Measurements from ENCODE around the gene GOLGA6C.
"Not testable (repeated sequence)": the region's sequence is repeated elsewhere in the genome, so short reads cannot be mapped to it uniquely, and the experiment has no call there.

GOLGA6C gene

DNA sequence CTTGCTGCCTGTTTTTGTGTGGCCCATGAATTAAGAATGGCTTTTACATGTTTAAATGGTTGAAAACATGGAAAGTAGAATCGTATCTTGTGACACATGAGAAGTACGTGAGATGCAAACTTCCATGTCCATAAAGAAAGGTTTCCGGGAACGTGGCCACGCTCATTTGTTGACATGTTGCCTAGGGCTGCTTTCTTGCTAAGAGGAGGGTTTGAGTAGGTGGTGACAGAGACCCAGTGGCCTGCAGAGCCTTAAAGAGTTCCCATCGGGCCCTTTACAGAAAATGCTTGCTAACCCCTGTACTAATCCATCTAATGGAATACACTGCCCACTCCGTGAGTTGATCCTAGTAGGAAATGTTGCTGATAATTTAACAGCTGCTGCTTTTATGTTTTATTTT, 31.0 kb upstream of the GOLGA6C start:
- not testable (repeated sequence) for DNase-seq (ENCODE audit: low spot score)

DNA sequence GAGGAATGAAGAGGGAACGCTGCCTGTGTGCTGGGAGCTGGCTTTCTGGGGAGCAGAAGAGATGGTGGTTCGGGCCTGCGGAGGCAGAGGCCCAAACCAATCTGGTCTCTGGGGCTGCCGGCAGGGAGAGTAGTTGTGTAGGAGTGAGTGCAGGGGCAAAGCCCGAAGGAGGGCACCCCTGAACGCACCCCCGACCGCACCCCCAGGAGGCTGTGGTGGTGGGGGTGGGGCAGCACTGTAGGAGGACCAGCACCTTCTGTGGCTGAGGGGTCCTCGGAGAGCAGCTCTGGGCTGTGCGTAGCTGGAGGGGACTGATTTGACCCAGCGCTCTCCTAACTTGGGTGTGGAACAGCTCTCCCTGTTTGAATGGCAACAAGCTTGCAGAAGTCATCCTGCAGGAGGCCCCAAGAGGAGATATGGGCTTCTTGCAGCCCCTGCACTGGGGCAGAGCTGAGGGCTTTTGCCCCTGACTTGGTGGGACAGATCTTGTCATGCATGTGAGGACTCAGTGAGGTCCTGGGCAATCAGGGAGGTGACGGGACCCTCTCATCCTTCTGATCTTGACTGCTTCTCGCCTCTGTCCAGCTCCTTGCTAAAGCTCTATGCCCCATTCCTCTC, 30.4 kb upstream of the GOLGA6C start:
- no peak for DNase-seq (ENCODE audit: low spot score)

DNA sequence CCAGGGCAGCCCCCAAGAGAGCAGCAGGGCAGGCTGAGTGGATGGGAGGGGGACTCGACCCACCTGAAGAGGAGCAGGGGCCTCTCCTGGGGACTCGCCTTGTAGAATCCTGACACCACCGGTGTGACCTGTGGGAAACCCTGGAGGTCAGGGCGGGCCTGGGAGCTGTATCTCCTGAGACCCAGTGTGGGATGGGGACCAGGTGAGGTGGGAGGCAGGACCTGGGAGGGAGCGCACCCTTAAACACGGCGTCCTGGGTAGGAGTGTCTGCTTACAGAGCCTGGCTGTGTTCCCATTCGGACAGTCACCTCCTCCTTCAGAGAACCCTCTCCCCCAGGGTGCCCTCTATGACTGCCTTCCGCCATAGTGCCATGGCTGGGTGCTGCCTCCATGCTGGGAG, 29.3 kb upstream of the GOLGA6C start:
- no peak for DNase-seq (ENCODE audit: low spot score)

- DNase-seq (ENCODE audit: low spot score) = no peak
Observed at GRCh38 chr15:75229191-75230015, 28.7 kb upstream of the GOLGA6C start.

- no peak for DNase-seq (ENCODE audit: low spot score)
Observed at GRCh38 chr15:75230016-75230343, 28.2 kb upstream of the GOLGA6C start.

DNA sequence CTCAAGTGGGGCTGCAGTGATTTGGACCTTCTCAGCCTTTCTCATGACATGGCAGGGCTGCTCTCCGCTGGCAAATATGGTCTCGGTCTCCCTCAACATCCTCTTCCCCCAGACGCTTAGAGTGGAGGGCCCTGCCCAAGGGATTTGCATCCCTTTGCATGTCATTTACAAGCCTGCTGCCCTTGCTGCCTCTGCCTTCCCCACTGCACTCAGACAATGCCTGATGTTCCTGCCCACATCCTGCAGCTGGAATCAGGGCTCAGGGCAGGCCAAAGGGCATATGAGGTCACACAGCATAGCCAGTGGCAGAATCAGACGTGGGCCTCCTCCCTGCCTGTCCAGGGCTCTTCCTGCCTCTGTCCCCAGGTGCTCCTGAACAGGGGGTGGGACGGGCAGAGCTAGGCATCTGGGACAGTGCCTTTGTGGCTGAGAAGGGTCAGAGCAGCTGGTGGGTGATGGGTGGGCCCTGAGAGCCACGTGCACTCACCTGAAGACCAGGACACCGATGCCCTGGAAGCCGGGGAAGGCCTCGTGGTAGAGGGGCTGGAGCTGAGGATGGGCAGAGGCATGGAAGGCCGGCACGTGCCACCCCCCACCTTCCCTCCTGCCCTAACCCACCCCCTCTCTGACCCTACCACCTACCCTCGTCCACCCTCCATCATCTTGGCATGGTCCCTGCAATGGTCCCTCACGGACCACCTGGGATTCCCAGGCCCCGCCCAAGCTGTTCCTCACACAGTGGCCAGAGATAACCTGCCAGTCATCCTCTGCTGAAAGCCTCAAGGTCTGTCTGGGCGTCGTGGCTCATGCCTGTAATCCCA, 27.4 kb upstream of the GOLGA6C start:
- no peak for DNase-seq (ENCODE audit: low spot score)

DNA sequence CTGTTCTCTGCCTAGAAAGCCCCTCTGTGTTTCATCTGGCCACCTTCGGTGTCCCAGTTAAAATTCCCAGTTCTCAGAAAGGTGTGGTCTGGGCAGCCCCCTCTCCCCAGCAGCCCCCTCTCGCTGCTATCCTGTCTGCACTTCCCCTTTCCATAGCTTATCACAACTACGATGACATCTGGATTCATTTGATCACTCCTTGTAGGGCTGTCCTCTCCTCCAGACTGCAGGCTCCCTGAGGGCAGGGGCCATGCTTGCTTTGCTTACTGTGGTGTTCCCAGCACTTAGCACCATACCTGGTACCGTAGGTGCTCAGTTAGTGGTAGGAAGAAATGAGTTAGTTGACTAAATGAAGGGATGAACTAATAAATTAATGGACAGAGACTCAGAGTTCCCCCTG, 26.3 kb upstream of the GOLGA6C start:
- DNase-seq (ENCODE audit: low spot score) = no peak

GRCh38 chr15:75232252-75232813, 25.8 kb upstream of the GOLGA6C start:
- no peak for DNase-seq (ENCODE audit: low spot score)

DNA sequence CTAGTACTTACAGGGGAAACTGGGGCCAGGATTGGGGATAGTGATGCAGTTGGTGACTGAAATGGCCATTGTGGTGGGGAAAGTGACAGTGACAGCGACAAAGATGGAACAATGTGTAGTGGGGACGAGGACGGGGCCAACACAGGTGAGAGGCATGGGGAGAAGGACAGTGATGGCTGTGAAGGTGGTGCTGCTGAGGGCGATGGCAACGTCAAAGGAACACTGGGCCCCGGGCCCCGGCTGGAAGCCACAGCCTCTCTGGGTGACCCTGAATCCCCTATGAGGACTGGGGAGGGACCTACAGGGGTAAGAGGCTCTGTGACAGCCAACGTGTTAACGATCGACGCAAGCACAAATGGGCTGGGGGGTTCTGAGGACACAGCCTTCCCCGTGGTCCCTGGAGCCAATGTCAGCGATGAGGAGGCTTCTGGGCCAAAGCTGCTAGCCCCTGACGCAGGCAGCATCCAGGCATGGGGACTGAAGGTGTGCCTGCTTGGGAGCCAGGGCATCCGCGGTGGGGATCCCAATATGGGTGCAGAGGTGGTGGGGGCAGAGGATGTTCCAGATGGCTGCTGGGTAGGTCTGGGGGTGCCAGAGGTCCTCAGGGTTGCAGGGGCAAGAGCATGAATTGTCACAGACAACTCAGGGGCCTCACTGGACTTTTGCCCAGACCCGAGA, 25.2 kb upstream of the GOLGA6C start:
- no peak for DNase-seq (ENCODE audit: low spot score)

- DNase-seq (ENCODE audit: low spot score) = no peak
Observed at GRCh38 chr15:75233504-75234190, 24.5 kb upstream of the GOLGA6C start.

- no peak for DNase-seq (ENCODE audit: low spot score)
Observed at GRCh38 chr15:75234191-75234810, 23.8 kb upstream of the GOLGA6C start.

DNA sequence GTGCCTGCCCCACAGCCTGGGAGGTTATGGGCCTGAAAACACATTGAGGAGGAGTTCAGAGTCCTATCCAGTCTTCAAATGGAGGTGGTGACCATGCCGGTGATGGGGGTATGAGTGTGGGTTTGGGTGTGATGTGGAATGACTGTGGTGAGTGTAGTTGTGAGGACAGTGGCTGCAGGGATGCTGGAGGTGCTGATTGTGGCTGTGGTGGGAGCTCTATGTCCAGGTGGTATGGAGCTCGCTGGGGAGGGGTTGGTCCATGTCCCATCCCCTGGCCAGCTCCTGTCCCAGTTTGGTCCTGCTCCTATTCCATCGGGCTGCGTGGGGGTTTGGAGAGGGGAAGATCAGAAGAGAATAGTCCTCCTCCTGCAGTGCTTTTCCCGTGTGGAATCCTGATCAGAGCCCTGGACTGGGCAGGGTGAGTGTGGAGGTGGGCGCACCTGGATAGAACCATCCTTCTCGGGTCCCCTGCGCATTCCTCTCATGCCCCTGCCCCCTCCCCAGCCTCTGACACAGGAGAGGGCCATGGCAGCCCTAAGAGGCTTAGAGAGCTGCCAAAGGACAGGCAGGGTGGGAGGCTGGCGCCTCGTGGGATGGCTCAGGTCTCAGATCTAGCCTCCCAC, 23.0 kb upstream of the GOLGA6C start:
- no peak for DNase-seq (ENCODE audit: low spot score)

DNA sequence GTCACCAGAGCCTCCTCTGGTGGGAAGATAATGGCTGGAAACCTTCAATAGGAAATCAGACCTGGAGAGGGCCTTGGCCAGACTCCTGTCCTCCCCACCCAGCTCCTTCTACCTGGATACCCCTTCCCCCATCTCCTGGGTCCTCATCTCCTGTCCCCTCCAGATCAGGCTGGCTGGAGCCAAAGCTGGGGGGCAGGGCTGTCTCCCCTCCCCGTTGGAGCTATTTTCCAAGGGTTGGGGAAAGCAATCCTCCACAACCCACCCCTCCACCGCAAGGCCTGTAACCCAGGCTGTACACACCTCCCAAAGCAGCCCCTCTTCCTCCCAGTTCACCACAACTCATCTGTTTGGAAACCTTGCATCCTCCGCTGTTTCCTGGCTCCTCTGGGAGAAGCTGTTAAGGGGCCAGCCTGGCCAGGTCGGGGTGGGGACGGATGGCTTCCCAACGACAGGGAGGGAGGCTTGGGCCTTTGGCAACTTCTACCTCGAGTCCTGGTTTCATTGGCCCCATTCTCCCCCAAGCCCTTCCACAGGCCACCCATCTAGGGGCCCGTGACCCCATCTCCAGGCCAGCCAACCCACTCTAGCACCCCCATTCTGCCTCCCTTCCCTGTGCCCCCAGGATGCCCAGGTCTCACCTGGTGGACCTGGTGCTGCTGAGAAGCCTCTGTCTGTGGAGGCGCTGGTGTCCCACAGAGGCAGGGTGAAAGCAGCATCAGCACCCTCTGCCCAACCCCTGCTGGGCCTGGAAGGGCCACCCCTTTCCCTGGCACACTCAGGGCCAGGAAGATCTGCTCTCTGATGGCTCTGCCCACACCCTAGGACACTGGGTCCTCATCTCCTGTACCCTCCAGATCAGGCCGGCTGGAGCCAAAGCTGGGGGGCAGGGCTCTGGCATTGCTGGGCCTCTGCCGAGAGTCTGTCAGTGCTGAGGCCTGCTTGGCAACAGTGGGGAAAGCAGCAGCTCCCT, 22.1 kb upstream of the GOLGA6C start:
- no peak for DNase-seq (ENCODE audit: low spot score)

DNA sequence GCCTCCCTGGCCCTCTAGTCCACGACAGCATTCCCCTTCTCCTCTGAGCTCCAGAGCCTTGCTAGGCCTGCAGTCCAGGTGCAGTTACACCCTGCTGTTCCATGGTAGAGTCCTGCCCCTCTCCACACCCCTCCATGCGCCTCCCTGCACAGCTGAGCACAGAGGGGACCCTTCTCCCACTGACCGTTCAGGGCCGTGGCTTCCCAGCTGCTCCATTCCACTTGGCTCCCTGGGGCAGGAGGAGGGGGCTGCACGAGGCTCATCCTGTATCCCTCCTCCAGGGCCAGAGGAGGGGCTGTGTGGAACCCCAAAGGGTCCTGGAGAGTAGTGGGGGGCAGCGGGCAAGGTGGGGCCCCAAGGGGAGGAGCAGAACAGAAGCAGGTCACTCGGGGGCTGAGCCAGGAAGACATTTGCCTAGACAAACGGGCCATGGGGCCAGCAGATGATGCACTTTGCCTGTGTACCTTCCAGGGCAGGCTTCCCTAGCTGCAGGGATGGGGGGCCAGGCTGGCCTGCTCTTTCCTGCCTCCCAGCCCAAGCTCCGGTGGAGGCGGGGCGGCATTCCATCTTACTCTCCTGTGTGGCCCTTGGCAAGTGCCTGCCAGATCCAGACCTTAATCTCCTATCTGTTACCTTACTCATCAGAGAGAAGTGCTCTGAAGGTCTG, 20.7 kb upstream of the GOLGA6C start:
- DNase-seq (ENCODE audit: low spot score) = no peak

- DNase-seq (ENCODE audit: low spot score) = no peak
Observed at GRCh38 chr15:75238150-75238549, 20.0 kb upstream of the GOLGA6C start.

DNA sequence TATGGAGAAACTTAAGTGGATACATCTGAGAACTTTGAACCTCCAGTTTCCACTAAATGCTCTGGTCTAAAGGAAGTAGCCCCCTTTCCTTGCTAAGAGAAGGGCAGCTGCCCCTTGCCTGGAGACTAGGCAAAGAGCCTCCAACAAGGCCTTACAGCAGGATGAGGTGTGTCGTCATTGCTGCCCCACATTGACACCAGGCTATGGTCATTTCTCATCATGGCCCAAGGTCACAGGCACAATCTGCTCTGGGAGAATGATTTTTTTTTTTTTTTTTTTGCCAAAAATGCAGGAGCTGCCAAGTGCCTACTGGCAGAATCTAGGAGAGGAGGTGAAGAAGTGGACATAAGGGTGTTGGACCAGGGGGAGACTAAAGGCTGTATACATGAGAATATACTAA, 12.4 kb upstream of the GOLGA6C start:
- not testable (repeated sequence) for DNase-seq (ENCODE audit: low spot score)

- DNase-seq (ENCODE audit: low spot score) = not testable (repeated sequence)
Observed at GRCh38 chr15:75248991-75249390, 9.1 kb upstream of the GOLGA6C start.

- DNase-seq (ENCODE audit: low spot score) = no peak
Observed at GRCh38 chr15:75249726-75250125, 8.4 kb upstream of the GOLGA6C start.

- DNase-seq (ENCODE audit: low spot score) = not testable (repeated sequence)
Observed at GRCh38 chr15:75251343-75251742, 6.8 kb upstream of the GOLGA6C start.

All from RKO (cell line).